ENCODE results near the gene SLC27A4. TPM values are rescaled to one million over a fixed set of nuclear protein-coding genes. Genes with fewer than 3 reads are reported as not detected.

SLC27A4 gene
- total and polyA plus RNA-seq, 2 of the 13 experiments (the other 11 are each of a cell fraction or from before 2014, with no cell fraction given), result 10.6 to 18.8 TPM

- TF ChIP-seq ZKSCAN1 (IDR thresholded peaks at IDR 0.05; ENCODE audit: low read length) (0 out of 2 replicates have a peak, but pooled peaks have one; percentile 23), HES4 (CRISPR knock-in tag; IDR thresholded peaks at IDR 0.05; ENCODE audit: borderline replicate concordance) (no peak), ZMYM2 (CRISPR knock-in tag; IDR thresholded peaks at IDR 0.05) (peak; percentile 92), FOXP4 (CRISPR knock-in tag; IDR thresholded peaks at IDR 0.05) (peak; percentile 33; the same call in 1 of the 2 replicates), MXD1 (CRISPR knock-in tag; IDR thresholded peaks at IDR 0.05) (peak; percentile 60; the same call in 1 of the 2 replicates), RBM22 (optimal IDR thresholded peaks at IDR 0.05; ENCODE audit: low read length) (no peak), ZNF75D (CRISPR knock-in tag; IDR thresholded peaks at IDR 0.05; ENCODE audit: borderline replicate concordance) (no peak), ZFX (CRISPR knock-in tag; IDR thresholded peaks at IDR 0.05; ENCODE audit: low read depth) (peak; percentile 86), SIN3A (IDR thresholded peaks at IDR 0.05; ENCODE audit: borderline replicate concordance, low read depth, low read length) (peak; percentile 76; the same call in 1 of the 2 replicates), GFI1 (CRISPR knock-in tag; IDR thresholded peaks at IDR 0.05; ENCODE audit: borderline replicate concordance) (0 out of 2 replicates have a peak, but pooled peaks have one; percentile 42), ZNF574 (CRISPR knock-in tag; IDR thresholded peaks at IDR 0.05) (peak; percentile 41; the same call in 1 of the 2 replicates), PAF1 (CRISPR knock-in tag; IDR thresholded peaks at IDR 0.05) (no peak), EHMT2 (IDR thresholded peaks at IDR 0.05; ENCODE audit: borderline replicate concordance, low read depth, low read length) (peak; percentile 25; the same call in 1 of the 2 replicates), ZBTB33 (CRISPR knock-in tag; IDR thresholded peaks at IDR 0.05) (no peak; the same call in 1 of the 2 replicates), PHF8 (CRISPR knock-in tag; IDR thresholded peaks at IDR 0.05) (peak; percentile 73; the same call in 1 of the 2 replicates), FOXA3 (CRISPR knock-in tag; IDR thresholded peaks at IDR 0.05) (peak; percentile 42), MED8 (CRISPR knock-in tag; IDR thresholded peaks at IDR 0.05; ENCODE audit: insufficient replicate concordance) (peak; percentile 51), ZKSCAN5 (CRISPR knock-in tag; IDR thresholded peaks at IDR 0.05) (no peak)
Measured at GRCh38 chr9:128339761-128340690, at the start of gene SLC27A4 (continued).
